COLO668 (cell line): ENCODE measurements around the gene RGSL1.

Experiments used
- DNase-seq: peaks from one replicate; lab custom pipeline; 2025; ENCODE audit not compliant: unreplicated experiment; lab: John Stamatoyannopoulos, UW

Gene RGSL1

DNA sequence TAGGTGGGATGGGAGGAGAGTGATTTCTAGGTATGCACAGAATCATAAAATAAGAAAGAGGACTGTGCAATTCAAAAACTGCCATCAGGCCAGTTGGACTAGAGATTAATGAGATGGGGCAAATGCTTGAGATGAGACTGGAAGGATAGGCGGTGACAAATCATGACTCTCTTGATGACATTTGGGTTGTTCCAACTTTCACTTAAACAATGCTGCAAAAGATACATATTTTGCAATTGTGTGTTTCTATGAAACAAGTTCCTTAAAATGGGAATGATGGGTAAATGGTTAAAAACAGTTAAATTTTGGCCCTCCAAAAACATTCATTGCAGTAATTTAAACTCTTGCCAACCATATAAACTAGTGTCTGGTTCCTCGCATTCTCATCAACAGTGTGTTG lies 84.0 kb downstream of the RGSL1 start:
- no peak for DNase-seq

DNA sequence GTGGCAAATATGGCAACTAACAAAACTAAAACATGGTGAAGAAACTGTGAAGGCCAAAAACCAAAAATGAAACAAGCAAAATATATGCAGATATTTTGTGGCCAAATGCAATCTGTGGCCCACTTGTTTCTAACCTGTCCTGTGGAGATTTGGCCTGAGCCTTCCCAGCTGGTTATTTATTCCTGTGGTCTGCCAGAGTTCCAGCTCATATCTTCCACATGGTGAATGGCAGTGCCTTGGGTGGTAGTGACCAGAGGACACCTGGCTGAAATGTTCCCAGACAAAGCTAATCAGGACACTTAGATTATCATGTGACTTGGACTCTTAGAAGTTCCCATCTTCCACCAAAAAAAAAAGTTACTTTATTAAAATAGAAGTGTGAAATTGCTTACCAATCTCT lies 99.4 kb downstream of the RGSL1 start:
- no peak for DNase-seq

DNA sequence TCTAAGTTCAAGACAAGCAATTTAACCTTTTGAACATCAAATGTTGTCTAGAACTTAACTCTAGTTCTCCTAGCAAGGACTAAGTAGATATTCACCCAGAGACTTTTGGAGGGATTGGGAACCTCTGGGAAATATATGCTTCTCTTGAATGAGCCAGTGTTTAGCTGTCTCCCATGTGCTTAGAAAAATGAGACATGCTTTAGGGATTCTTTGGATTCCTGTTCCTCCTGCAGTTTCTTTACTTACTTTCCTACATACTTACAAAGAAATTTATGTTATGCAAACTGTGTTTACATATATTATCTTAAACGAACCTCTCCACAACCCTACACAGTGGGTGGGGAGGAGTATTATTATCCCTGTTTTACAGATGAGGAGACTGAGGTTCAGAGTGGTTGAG lies 99.9 kb downstream of the RGSL1 start:
- no peak for DNase-seq

DNA sequence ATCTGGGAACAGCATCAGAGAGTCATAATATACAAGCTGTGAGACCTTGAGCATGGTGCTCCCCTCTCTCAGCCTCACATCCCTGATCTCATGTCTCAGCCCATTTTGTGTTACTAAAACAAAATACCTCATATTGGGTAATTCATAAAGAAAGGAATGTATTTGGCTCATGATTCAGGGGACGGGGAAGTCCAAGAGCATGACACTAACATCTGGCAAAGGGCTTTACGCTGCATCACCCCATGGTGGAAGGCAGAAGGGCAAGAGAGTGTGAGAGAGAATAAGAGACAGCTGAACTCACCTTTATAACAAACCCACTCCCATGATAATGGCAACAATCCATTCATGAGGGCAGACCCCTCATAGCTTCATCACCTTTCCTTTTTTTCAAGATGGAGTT lies 102.6 kb downstream of the RGSL1 start:
- no peak for DNase-seq

DNA sequence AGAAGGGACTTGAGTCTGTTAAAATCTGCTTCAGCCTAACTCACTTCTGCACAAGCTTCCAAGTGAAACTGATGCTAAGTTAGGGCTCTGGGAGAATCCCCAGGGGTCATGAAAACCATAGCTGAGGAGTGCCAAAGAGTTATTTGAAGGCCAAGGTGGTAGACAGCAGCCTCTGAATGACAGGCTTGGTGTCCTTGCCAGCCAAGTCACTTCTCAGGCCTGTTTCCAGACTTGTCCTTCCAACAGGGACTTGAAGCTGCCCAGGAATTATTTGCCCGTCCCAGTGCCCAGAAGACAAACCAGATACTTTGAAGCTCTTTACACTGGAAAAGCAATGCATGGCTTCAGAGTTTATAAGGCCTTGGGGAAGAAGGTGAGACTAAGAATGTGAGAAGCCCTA lies 105.5 kb downstream of the RGSL1 start:
- DNase-seq = no peak

DNA sequence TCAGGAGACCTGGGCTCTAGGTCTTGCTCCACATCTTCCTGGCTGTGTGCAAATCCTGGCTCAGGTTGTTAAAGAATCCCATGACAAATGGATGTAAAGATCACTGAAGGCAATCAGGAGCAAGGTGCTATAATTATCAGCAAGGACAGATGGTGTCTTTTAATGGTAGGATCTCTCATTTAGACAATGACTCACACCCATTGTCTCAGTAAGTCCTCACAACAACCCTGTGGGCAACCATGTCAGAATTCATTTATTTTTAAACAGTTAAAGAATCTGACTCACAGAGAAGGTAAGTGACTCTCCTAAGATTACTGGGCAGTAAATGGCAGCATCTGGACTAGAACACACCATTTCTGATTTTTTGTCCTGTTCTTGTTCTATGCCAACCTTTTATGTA lies 106.3 kb downstream of the RGSL1 start:
- DNase-seq = no peak

DNA sequence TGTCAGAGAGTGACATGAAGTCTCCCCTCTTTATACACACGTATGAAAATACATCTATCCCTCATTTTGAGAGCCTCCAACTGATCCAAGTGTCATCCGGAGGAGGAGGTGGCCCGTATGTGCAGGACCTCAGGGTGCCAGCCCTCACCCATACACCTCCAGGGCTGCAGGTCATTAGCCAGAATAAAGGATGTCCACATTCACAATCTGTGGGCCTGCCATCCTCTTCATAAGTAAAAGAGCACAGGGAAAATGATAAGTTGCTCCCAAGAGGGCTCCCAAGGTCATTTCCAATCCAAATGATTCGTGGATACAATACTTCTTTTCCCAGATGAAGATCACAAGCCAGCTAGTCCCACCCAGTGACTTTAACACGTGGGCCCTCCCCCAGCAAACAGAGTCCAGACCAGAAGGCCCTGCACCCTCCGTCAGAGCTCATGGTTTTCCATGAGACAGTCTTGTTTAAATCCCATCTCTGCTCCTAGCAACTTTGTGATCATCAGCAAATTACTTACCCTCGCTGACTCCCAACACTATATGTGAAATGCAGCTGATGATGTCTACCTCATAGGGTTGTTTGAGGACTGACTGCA lies 110.5 kb downstream of the RGSL1 start:
- DNase-seq = no peak

DNA sequence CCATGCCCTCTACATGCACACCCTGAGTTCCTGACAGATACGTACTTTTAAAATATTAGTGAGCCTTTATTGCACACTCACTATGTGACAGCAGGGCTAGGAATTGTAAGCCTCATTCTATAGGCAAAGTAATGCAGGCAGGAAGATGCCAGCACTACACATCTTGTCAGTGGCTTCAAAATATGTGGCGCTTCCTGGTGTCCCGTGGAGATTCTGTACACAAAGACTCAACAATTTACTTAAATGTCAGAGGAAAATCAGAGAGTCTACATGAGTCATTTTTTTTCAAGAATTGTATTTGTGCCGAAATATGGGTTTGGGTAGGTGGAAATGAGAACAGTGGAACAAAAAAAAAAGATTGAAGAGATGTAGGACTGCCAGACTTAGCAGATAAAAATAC lies 111.5 kb downstream of the RGSL1 start:
- no peak for DNase-seq

DNA sequence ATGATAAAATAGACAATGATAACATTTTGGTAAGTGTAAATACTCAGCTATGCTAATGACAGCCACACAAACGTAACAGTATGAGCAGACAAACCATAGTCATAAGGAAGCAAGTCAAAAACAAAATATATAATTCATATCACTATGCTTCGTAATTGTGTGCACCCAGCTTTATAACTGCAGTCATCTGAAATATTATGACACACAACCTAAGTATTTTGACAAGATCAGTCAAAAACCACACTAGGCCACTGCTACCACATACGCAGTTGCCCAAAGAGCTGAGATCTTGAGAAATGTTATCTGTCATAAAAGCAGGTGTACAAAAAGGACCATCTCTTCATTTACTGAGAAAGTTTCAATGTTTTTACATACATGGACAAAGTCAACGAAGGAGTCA lies 113.1 kb downstream of the RGSL1 start:
- DNase-seq = no peak

DNA sequence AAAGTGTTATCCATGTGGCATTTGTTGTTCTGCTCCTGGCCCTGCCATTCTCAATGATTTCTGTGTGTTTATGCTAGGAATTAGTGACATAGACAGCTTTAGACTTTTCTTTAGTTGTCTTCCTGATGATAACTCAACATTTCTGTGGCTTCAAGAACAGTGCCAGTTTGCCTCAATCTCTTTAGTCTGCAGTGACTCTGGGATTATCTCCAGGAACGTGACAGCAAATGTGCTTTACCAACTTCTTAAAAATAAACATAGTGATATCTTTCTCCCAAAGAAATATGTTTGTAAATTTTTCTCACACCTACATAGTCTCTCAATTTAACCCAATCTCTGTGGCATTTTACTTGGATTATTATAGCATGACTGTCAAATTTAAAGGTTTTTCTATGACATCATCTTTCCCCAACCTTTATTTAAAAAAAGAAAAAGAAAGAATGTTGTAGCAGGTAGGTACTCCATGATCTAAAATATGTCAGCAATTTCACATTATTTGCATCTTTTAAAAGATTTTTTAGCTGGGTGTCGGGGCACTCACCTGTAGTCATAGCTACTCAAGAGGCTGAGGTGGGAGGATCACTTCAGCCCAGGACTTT lies 114.6 kb downstream of the RGSL1 start:
- no peak for DNase-seq

DNA sequence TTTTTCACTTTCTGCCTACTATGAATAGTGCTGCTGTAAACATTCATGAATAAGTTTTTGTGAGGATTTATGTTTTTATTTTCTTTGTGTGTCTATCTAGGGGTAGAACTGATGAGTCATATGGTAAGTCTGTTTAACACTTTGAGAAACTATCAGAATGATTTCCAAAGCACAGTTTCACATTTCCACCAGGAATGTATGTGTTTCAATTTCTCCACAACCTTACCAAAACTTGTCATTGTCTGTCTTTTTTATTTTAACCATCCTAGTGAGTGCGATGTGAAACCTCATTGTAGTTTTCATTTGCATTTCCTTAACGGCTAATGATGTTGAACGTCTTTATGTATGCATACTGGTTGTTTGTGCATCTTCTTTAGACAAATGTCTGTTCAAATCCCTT lies 115.6 kb downstream of the RGSL1 start:
- DNase-seq = no peak

DNA sequence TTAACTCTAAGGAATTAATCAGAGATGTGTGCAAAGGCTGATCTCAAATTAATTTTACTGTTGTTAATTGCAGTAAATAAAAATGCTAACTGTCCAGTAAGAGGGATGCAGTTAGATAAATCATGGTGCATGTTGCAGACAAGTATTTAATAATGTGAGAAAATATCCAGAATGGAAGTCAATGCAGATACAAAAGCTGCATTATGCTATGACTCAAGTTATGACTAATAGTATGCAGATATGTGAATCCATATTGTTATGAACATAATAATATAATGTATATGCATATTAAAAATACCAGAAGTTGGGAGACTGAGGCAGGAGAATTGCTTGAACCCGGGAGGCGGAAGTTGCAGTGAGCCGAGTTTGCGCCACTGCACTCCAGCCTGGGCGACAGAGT lies 117.7 kb downstream of the RGSL1 start:
- no peak for DNase-seq

DNA sequence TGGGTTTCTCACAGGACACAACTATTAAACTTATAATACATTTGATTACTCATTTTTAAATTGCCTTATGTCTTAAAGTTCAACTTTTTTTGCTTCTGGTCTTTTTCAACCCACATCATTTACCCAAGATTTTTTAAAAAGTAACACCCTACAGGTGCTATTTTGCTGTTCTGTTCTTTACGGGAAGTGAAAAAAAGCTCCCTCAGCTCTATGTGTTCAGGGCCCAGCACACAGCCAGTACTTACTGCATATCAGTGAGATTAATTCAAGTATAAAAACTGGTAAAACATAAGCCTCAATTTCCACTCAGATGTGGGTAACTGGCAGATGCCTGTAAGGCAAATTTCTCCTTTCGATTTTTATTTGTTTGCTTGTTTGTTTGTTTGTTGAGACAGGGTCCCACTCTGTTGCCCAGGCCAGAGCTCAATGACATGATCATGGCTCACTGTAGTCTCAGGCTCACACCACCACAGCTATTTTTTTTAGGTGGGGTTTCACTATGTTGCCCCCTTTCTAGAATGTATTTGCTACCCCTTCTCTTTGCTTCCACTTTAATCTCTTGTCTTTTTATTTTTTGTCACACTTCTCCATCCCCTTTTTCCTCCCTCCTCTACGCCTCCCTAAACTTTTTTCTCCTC lies 118.8 kb downstream of the RGSL1 start:
- no peak for DNase-seq

DNA sequence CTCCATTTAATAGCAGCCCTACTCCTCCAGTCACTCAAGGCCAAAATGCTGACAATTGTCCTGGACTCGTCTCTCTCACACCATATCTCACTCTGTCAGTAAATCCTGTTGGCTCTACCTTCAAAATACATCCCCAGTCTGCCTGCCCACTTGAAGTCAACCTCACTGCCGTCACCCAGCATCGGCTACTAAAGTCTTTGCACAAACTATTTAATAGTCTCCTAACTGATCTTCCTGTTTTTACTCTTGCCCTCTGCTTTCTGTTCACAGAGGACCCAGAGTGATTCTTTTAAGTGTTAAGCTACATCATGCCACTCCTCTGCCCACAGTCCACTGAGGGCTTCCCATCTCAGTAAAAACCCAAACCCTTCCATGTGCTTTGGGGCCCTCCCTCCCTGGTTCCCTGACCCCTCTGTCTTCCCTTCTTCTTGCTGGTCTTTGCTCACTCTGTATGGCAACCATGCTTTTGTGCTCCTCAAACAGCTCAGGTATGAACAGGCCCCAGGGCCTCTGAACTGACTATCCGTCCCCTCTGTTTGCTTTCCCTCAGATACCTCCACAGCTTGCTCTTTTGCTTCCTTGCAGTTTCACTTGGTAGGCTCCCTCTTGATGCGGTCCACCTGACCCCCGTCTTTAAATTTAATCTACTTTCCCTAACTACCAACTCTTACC lies 120.1 kb downstream of the RGSL1 start:
- no peak for DNase-seq

DNA sequence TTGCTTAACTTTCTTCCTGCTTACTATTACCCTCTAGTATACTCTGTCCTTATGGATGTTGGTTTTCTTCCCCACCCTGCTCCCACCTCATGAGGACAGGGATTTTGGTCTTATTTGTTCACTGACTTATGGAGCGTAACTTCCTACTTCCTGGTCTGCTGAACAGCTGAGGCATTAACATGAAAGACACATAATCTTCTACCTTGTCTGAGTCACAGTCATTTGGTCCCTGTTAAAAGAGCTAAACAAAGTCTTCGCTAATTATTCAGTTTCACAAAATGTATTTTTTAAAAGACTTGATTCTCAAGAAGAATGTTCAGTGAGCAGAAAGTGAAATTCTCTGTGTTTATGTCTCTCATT lies 120.6 kb downstream of the RGSL1 start:
- no peak for DNase-seq

DNA sequence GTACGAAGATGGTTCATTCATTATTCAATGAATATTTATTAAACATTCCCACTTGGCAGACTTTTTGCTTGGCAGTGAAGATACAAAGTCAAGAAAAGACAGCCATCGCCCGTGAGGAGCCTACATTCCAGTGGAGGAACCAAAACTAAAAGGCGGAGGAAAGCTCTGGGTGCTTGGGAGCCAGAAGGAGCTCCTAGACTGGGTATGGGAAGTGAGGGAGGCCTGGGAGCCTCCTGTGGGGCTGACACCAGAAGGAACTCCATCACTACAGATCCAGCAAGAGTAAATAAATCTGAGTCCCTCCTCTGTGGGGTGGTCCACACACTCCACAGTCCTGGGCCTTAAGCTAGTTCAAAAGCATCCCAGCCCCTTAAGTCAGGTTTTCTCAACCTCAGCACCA lies 124.2 kb downstream of the RGSL1 start:
- no peak for DNase-seq

DNA sequence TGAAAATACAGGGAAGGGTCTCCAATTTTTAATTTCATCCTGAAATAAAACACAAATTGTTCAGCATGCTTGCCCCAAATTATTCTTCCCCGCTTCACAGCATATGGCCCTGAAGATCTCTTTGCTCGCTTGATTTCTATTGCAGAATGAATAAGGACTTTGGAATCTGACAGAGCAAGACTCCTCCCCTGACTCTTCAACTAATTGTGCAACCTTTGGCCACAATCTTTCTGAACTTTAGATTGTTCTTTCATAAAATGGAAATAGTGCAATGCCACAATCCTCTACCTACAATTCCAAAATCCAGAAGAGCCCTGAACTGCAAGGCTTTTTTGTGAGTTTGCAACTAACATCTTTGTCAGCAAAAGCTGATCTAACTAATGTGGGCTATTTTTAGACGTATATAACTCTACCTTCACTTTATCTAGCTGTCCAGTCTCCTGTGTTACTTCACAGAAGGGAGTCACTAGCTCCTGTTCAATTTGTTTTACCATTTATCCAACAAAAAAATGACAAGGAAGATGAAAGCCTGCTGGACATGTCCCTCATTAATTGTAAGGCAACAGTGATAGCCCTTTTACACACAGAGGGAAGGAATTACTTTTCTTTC lies 125.7 kb downstream of the RGSL1 start:
- no peak for DNase-seq

DNA sequence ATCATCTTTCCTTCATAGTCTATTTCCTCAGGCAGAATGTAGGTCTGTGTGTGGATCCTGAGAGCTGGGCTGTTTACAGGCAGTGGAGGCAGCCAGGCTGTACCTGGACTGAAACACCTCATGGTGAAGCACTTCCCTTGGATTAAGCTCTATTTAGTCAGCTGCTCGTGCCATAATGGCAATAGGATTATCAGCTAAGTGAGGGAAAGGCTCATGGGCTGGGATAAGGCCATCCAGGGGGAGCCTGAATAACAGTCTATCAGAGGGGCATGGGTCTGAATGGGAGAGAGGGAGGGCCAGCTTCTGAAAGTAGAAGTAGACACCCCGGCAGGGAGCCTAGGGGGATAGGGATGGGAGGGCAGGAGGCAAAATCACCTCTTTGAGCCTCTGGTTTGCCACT lies 130.8 kb downstream of the RGSL1 start:
- no peak for DNase-seq

DNA sequence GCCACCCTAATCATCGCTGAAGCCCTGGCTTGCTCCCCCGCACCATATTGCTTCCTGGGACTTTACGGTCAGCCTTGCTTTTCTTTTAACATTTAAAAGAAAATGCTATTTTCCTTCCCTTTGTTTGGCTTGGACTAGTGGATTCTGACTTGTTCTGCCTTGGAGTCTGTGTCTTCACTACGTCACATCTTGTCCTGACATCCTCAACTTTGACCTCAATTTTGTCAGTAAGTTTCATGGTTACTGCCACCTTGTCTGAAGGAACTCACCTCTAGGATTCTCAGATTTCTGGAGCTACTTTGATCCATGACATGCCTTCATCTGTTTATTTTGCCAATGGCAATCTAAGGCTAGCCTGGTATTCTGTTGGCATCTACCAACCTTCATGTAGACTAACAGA lies 134.8 kb downstream of the RGSL1 start:
- no peak for DNase-seq

DNA sequence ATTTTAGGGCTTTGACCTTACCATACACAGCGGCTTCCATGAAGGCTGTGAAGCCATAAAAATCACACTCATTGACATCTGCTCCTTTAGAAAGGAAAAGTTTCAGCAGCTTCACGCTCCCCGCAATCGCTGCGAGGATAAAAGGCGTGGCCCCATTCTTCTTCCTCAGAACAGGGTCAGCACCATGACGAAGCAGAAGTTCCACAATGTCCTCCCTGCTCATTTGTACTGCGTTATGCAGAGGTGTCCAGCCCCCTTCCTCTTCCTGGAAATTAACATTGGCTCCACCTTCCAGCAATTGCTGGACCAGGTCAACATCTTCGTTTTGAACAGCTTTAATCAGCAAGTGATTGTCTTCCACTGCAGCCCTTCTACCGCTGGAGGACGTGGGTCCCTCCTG lies 136.4 kb downstream of the RGSL1 start:
- DNase-seq = no peak

DNA sequence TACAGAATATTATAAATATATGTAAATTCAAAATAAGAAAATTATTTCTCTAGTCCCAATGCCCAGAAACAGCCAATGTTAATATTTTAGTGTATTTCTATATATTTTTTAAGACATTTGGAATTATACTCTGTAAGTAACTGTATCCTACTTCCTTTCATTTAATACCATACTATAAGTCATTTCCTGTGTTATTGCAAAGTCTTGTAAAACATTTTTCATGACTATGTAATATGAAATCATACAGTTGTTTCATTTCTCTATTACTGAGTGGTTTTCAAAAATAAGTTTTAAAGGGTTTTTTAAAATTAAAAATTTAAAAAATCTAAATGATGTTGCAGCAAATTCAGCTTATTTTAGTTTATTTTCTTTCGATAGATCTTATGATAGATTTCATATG lies 137.1 kb downstream of the RGSL1 start:
- no peak for DNase-seq
